Calu3 (cell line): Measurements from ENCODE around the gene MPI. TPM values are rescaled to one million over a fixed set of nuclear protein-coding genes. Genes with fewer than 3 reads are reported as not detected.

Experiments used
- BruUV-seq: library from RNA; stranded (reverse); fragments of 400-500 nt; replicated peaks from 2 replicates; lab custom pipeline; 2021; lab: Mats Ljungman, UMichigan
- CTCF ChIA-PET: fragments of 300-600 bp; sonication (Branson Sonifier 250); formaldehyde crosslinking; loops from one replicate; lab custom pipeline; 2022; ENCODE audit warnings: antibody characterized with exemption; lab: Charles Lee
- DNase-seq: peaks from one replicate; pipeline ENCODE4 v3.0.0; 2022
- H3K27ac Mint-ChIP-seq: one replicate; pipeline ENCODE4 v1.8.0; 2022; ENCODE audit warnings: mixed read lengths; ENCODE audit not compliant: unreplicated experiment
- H3K27me3 Mint-ChIP-seq: one replicate; pipeline ENCODE4 v1.8.0; 2022; ENCODE audit warnings: mixed read lengths; ENCODE audit not compliant: unreplicated experiment
- H3K36me3 Mint-ChIP-seq: one replicate; pipeline ENCODE4 v1.8.0; 2022; ENCODE audit warnings: mild to moderate bottlenecking, moderate library complexity, mixed read lengths; ENCODE audit not compliant: insufficient read depth, unreplicated experiment
- H3K4me1 Mint-ChIP-seq: one replicate; pipeline ENCODE4 v1.8.0; 2022; ENCODE audit warnings: mild to moderate bottlenecking, low read depth, mixed read lengths; ENCODE audit not compliant: unreplicated experiment
- H3K4me3 Mint-ChIP-seq: one replicate; pipeline ENCODE4 v1.8.0; 2022; ENCODE audit warnings: mild to moderate bottlenecking, low read depth, moderate library complexity, mixed read lengths; ENCODE audit not compliant: unreplicated experiment
- H3K9me3 Mint-ChIP-seq: one replicate; pipeline ENCODE4 v1.8.0; 2022; ENCODE audit warnings: low read depth, mixed read lengths; ENCODE audit not compliant: unreplicated experiment
- CTCF ChIP-seq: fragments of 200-600 bp; IDR thresholded peaks from one replicate; pipeline ENCODE4 v1.8.0; 2022; ENCODE audit warnings: antibody characterized with exemption; ENCODE audit not compliant: unreplicated experiment
- intact Hi-C: fragments of 100-400 bp; cut with micrococcal nuclease; formaldehyde crosslinking; loops from one replicate; pipeline ENCODE4 v1.10.0; 2022; ENCODE audit not compliant: unreplicated experiment
- total RNA-seq: library from RNA; stranded (reverse); gene quantifications from 2 replicates; pipeline ENCODE4 v1.2.3, GENCODE V29; 2022

Gene MPI
- total RNA-seq, 1 experiment from 2014 or later = 63.3 TPM

GRCh38 chr15:74863239-74864056, 26.4 kb upstream of the MPI start:
- H3K4me3 Mint-ChIP-seq = no peak overlapping the region
- H3K27me3 Mint-ChIP-seq = no peaks in the 10 kb centered on the region
- intact Hi-C loops = no loop called here
- CTCF ChIA-PET = interaction anchor here (0.7 kb wide), 1 partner anchor 53 kb away, joined by 3 read pairs; no protein-coding TSS in a partner anchor
- H3K27ac Mint-ChIP-seq = peak overlapping the region; percentile 3
- no peaks in the 10 kb centered on the region for H3K9me3 Mint-ChIP-seq
- peaks cover 65% of the 10 kb centered on the region for H3K4me1 Mint-ChIP-seq
- BruUV-seq = no TSS peak
- TF ChIP-seq CTCF = no peak
- peaks cover 26% of the 10 kb centered on the region for H3K36me3 Mint-ChIP-seq
- no peak for DNase-seq

- no peaks in the 10 kb centered on the region for H3K9me3 Mint-ChIP-seq
- TF ChIP-seq CTCF = no peak
- peaks cover 59% of the 10 kb centered on the region for H3K4me1 Mint-ChIP-seq
- no peaks in the 10 kb centered on the region for H3K27me3 Mint-ChIP-seq
- peaks cover 26% of the 10 kb centered on the region for H3K36me3 Mint-ChIP-seq
- no peak overlapping the region for H3K27ac Mint-ChIP-seq
- peak overlapping the region; percentile 4 for H3K4me3 Mint-ChIP-seq
- intact Hi-C loops = no loop called here
- BruUV-seq = no TSS peak
- DNase-seq = no peak
- CTCF ChIA-PET = interaction anchor here (0.7 to 1.1 kb wide), 3 partner anchors 26 to 243 kb away, joined by 3 to 7 read pairs (median 3); partner anchors contain the start of gene MPI
These were observed 25.5 kb upstream of the MPI start for GRCh38 chr15:74864296-74864695.

- peak overlapping the region; percentile 60 for H3K27ac Mint-ChIP-seq
- peaks cover 67% of the 10 kb centered on the region for H3K4me1 Mint-ChIP-seq
- DNase-seq = no peak
- TF ChIP-seq CTCF = no peak
- H3K36me3 Mint-ChIP-seq = peaks cover 31% of the 10 kb centered on the region
- no peaks in the 10 kb centered on the region for H3K27me3 Mint-ChIP-seq
- CTCF ChIA-PET = interaction anchor here (0.7 to 1.1 kb wide), 3 partner anchors 19 to 76 kb away, joined by 3 read pairs; partner anchors contain the start of gene MPI
- intact Hi-C loops = no loop called here
- H3K4me3 Mint-ChIP-seq = peak overlapping the region; percentile 32
- BruUV-seq = no TSS peak
- no peaks in the 10 kb centered on the region for H3K9me3 Mint-ChIP-seq
These were observed 24.5 kb upstream of the MPI start for GRCh38 chr15:74865316-74865715.

GRCh38 chr15:74866090-74866489, 23.8 kb upstream of the MPI start:
- H3K36me3 Mint-ChIP-seq = peaks cover 38% of the 10 kb centered on the region
- CTCF ChIA-PET = interaction anchor here (0.8 kb wide), 1 partner anchor 18 kb away, joined by 3 read pairs; no protein-coding TSS in a partner anchor
- no peak for DNase-seq
- peaks cover 75% of the 10 kb centered on the region for H3K4me1 Mint-ChIP-seq
- no peak overlapping the region for H3K4me3 Mint-ChIP-seq
- no TSS peak for BruUV-seq
- intact Hi-C loops = no loop called here
- H3K27me3 Mint-ChIP-seq = no peaks in the 10 kb centered on the region
- no peak for TF ChIP-seq CTCF
- H3K27ac Mint-ChIP-seq = peak overlapping the region; percentile 60
- H3K9me3 Mint-ChIP-seq = no peaks in the 10 kb centered on the region
